ENCODE measurements around the gene ZNF778. TPM values are rescaled to one million over a fixed set of nuclear protein-coding genes. Genes with fewer than 3 reads are reported as not detected.

ZNF778 gene
- 1 to 10 TPM; 3.9 to 6.4 TPM for total RNA-seq

- H3K36me3 ChIP-seq: no peaks in the 10 kb centered on the region
- peaks cover 3% of the 10 kb centered on the region for H3K4me1 ChIP-seq
- DNase-seq: peak; percentile 86
- no peaks in the 10 kb centered on the region for H3K9me3 ChIP-seq
- intact Hi-C loops (cut with DNase I): loop anchor here (5.0 to 10.0 kb wide), 2 partner anchors 275 to 363 kb away; partner anchors contain the start of genes GALNS and TRAPPC2L
- peak within 1 kb of the TSS; percentile 92 to 93 for H3K9ac ChIP-seq (ENCODE audit: low read depth in 2 of 2, low read length in 2 of 2)
- TF ChIP-seq CTCF (IDR thresholded peaks at IDR 0.05): no peak
- peak within 1 kb of the TSS; percentile 87 for H3K4me3 ChIP-seq
- H3K27ac ChIP-seq: peak within 1 kb of the TSS; percentile 92
- no peaks in the 10 kb centered on the region for H3K27me3 ChIP-seq
Measured at GRCh38 chr16:89217388-89218191, at the start of gene ZNF778. Gene ZNF778 (plus strand): TSS chr16:89217703. CDS start chr16:89221128, 3,425 bp downstream.

- H3K4me1 ChIP-seq: peaks cover 8% of the 10 kb centered on the region
- peaks cover 24% of the 10 kb centered on the region for H3K27me3 ChIP-seq
- H3K9me3 ChIP-seq: no peaks in the 10 kb centered on the region
- no peak overlapping the region for H3K9ac ChIP-seq (ENCODE audit: low read depth in 2 of 2, low read length in 2 of 2)
- H3K36me3 ChIP-seq: no peaks in the 10 kb centered on the region
- H3K27ac ChIP-seq: no peak overlapping the region
- H3K4me3 ChIP-seq: no peak overlapping the region
- intact Hi-C loops (cut with DNase I): loop anchor here (2.0 to 10.0 kb wide), 4 partner anchors 114 to 424 kb away; no protein-coding TSS in a partner anchor
- DNase-seq: no peak
- TF ChIP-seq CTCF (IDR thresholded peaks at IDR 0.05): no peak
Measured at GRCh38 chr16:89168381-89169189, 48.9 kb upstream of the ZNF778 start.

GRCh38 chr16:89169778-89170177 lies 47.7 kb upstream of the ZNF778 start:
- no peaks in the 10 kb centered on the region for H3K9me3 ChIP-seq
- H3K36me3 ChIP-seq: no peaks in the 10 kb centered on the region
- no peak overlapping the region for H3K27ac ChIP-seq
- no peak overlapping the region for H3K4me3 ChIP-seq
- DNase-seq: no peak
- peaks cover 24% of the 10 kb centered on the region for H3K27me3 ChIP-seq
- no peak overlapping the region for H3K9ac ChIP-seq (ENCODE audit: low read depth in 2 of 2, low read length in 2 of 2)
- no peak for TF ChIP-seq CTCF (IDR thresholded peaks at IDR 0.05)
- peaks cover 8% of the 10 kb centered on the region for H3K4me1 ChIP-seq
- intact Hi-C loops (cut with DNase I): loop anchor here (2.0 to 10.0 kb wide), 4 partner anchors 115 to 425 kb away; no protein-coding TSS in a partner anchor

- TF ChIP-seq CTCF (IDR thresholded peaks at IDR 0.05): no peak
- Histone ChIP-seq H3K4me1 (peaks cover 8% of the 10 kb centered on the region), H3K9ac (ENCODE audit: low read depth in 2 of 2, low read length in 2 of 2) (no peak overlapping the region), H3K27ac (no peak overlapping the region), H3K9me3 (no peaks in the 10 kb centered on the region), H3K4me3 (peak overlapping the region; percentile 20), H3K36me3 (no peaks in the 10 kb centered on the region), H3K27me3 (peaks cover 24% of the 10 kb centered on the region)
- DNase-seq: peak; percentile 88
- intact Hi-C loops (cut with DNase I): no loop called here
Measured at GRCh38 chr16:89170346-89171215, 46.9 kb upstream of the ZNF778 start.

Data from colonic mucosa (tissue), 4 donors.